Ramos (cell line): Measurements from ENCODE around the gene CLEC10A.
"Not testable (repeated sequence)": the region's sequence is repeated elsewhere in the genome, so short reads cannot be mapped to it uniquely, and the experiment has no call there.

Source experiments
- in situ Hi-C: fragments of 300-500 bp; cut with MboI; formaldehyde crosslinking; loops from one replicate; pipeline ENCODE4 v1.14.3; 2022; ENCODE audit warnings: low sequenced_read_pairs; ENCODE audit not compliant: unreplicated experiment

CLEC10A gene

GRCh38 chr17:7109461-7110322, 29.6 kb upstream of the CLEC10A start:
- in situ Hi-C loops: no loop called here

GRCh38 chr17:7108981-7109380, 28.9 kb upstream of the CLEC10A start:
- in situ Hi-C loops: no loop called here

- in situ Hi-C loops: no loop called here
Observed at GRCh38 chr17:7108560-7108925, 28.5 kb upstream of the CLEC10A start.

GRCh38 chr17:7107795-7108559, 27.9 kb upstream of the CLEC10A start:
- in situ Hi-C loops: no loop called here

- in situ Hi-C loops: no loop called here
Observed at GRCh38 chr17:7107012-7107754, 27.1 kb upstream of the CLEC10A start.

- in situ Hi-C loops: no loop called here
Observed at GRCh38 chr17:7102421-7102820, 22.4 kb upstream of the CLEC10A start.

GRCh38 chr17:7101531-7101930, 21.5 kb upstream of the CLEC10A start:
- in situ Hi-C loops: no loop called here

- in situ Hi-C loops: not testable (repeated sequence)
Observed at GRCh38 chr17:7100641-7101379, 20.8 kb upstream of the CLEC10A start.

GRCh38 chr17:7098802-7099459, 18.9 kb upstream of the CLEC10A start:
- in situ Hi-C loops: no loop called here

- in situ Hi-C loops: no loop called here
Observed at GRCh38 chr17:7097940-7098339, 17.9 kb upstream of the CLEC10A start.

GRCh38 chr17:7095625-7096024, 15.6 kb upstream of the CLEC10A start:
- in situ Hi-C loops: no loop called here

- in situ Hi-C loops: no loop called here
Observed at GRCh38 chr17:7094652-7095019, 14.6 kb upstream of the CLEC10A start.

GRCh38 chr17:7091311-7092005, 11.4 kb upstream of the CLEC10A start:
- in situ Hi-C loops: not testable (repeated sequence)

GRCh38 chr17:7089570-7089969, 9.5 kb upstream of the CLEC10A start:
- in situ Hi-C loops: not testable (repeated sequence)

GRCh38 chr17:7088442-7088841, 8.4 kb upstream of the CLEC10A start:
- in situ Hi-C loops: not testable (repeated sequence)

GRCh38 chr17:7084088-7084487, 4.0 kb upstream of the CLEC10A start:
- in situ Hi-C loops: no loop called here

GRCh38 chr17:7083592-7083991, 3.5 kb upstream of the CLEC10A start:
- in situ Hi-C loops: no loop called here

- in situ Hi-C loops: no loop called here
Observed at GRCh38 chr17:7081341-7082062, 1.5 kb upstream of the CLEC10A start.
